HG02885 (cell line): ENCODE measurements around the gene RCCD1.
A peak's percentile ranks its signal among the peaks of the same experiment; 100 is the strongest.
"Not testable (repeated sequence)": the region's sequence is repeated elsewhere in the genome, so short reads cannot be mapped to it uniquely, and the experiment has no call there.

Experiments used
- ATAC-seq: cut with Tn5 transposase; IDR thresholded peaks from one replicate; pipeline ENCODE4 v1.9.1; 2021; ENCODE audit warnings: mild to moderate bottlenecking; ENCODE audit not compliant: unreplicated experiment, poor library complexity

Gene RCCD1

DNA sequence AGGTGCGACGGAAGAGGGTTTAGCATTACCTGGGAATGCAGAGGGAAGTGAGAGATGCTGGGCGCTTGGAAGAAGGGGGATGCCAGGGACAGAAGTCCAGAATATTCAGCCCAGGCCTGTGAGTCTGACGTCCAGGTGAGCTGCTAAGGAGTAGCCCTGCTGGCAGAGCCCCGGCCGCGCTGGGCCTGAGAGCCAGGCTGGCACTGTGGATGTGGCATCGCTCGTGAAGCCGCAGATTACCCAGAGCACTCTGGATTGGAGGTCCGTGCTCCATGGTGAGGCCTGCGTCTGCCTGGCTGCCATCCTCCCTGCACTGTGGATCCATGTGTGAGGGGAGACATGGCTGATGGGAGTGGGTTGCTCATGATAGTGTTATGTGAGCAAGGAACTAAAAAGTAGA, 37.1 kb upstream of the RCCD1 start:
- no peak for ATAC-seq

DNA sequence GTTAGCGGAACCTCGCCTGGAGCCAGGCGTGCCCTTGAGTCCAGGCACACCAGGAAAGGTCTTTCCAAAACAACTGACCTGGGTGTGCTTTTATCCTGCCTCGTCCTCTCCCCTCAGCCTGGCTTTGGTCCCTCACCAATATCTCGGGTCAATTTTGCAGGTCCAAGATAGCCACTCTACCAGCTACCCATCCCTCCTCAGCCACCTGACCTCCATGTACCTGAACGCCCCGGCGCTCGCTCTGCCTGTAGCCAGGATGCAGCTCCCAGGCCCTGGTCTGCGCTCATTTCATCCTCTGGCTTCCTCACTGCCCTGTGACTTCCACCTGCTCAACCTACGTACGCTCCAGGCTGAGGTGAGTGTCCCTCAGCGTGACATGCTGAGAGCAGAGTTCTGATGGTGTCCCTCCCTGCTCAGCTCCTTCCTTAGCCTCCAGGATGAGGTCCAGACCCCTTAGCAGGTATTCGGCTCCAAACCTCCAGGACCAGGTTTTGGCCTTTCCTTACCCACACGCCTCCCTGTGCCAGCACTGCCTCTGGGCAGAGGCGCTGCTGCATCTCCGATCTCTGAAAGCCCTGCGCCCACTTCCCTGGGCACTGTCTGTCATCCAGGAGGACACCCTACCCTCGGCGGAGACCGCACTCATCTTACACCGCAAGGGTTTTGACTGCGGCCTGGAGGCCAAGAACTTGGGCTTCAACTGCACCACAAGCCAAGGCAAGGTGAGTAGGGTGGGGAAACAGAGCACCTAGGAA, 36.5 kb upstream of the RCCD1 start:
- ATAC-seq, result no peak

DNA sequence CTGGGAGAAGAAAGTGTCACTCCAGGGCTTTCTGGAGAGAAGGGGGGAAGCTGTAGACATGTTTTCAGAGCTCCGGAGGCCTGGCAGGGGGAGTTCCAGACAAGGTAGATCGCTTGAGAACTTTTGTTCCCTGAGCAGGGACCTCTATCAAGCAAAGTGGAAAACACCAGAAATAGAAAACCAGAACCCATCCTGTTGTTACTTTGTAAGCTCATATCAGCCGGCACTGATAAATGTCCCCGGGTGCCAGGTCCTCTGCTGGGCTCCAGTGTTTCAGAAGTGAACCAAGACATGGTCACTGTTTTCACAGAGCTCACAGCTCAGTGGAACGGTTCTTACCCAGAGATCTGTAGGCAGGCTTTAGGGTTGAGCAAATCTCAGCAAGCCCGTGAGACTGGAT, 35.8 kb upstream of the RCCD1 start:
- ATAC-seq, result no peak

- no peak for ATAC-seq
These were observed 32.8 kb upstream of the RCCD1 start for GRCh38 chr15:90921887-90922286.

DNA sequence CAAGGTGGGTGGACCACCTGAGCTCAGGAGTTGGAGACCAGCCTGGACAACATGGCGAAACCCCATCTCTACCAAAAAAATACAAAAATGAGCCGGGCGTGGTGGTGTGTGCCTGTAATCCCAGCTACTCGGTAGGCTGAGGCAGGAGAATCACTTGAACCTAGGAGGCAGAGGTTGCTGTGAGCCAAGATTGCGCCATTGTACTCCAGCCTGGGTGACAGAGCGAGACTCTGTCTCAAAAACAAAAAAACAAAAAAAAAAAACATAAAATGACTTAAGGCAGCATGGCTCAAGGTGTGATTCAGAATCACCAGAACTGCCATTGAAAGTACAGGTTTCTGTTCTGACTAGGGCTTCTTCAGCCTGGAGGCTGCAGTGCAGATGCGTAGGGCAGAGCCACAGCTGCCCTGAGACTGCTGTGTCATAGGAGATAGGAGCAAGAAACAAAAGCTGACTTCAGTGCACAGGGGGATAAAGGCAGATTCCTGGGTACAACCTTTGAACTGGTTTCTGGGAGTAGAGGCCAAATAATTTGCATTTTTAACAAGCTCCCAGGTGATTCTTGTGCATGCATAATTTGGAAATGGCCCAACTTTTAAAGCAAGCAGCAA, 31.9 kb upstream of the RCCD1 start:
- peak; percentile 73 for ATAC-seq

DNA sequence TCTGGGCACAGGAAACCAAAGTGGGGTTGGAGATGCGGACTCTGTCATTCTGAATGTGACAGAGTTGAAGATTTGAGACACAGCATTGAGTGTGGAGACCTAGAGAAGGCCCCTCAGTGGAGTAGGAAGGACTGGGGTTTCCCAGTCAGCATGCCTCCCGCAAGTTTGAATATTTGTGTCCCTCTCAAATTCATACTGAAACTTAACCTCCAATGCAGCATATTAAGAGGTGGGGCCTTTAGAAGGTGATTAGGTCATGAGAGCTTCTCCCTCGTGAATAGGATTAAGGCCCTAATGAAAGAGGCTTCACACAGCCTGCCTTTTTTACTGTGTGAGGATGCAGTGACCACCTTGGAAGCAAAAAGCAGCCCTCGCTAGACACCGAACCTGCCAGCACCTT, 30.3 kb upstream of the RCCD1 start:
- peak; percentile 84 for ATAC-seq

GRCh38 chr15:90926766-90927165, 27.9 kb upstream of the RCCD1 start:
- ATAC-seq, result not testable (repeated sequence)

GRCh38 chr15:90928106-90928505, 26.6 kb upstream of the RCCD1 start:
- not testable (repeated sequence) for ATAC-seq

DNA sequence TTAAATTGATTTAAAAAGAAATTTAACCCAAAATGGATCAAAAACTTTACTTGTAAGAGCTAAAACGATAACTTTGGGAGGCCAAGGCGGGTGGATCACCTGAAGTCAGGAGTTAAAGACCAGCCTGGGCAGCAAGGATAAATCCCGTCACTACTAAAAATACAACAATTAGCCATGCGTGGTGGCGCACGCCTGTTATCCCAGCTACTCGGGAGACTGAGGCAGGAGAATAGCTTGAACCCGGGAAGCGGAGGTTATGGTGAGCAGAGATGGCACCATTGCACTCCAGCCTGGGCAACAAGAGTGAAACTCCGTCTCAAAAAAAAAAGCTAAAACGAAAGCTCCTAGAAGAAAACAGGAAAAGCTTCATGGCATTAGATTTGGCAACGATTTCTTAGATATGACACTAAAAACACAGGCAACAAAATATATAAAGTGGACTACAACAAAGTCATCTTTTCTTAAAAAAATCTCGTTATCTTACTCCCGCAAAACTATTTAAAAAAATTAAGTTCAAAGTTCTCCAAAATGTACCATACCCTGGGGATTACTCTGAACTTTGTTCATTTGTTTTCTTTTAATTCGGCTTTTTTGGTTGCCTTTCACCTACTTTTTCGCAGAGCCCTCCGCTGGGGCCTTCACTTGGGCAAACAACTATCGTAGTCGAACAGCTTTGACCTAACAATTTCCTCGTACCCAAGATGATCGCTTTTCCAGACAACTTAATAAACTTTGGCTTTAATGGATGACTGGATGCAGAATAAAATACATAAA, 25.3 kb upstream of the RCCD1 start:
- ATAC-seq, result no peak

- ATAC-seq, result no peak
These were observed 23.7 kb upstream of the RCCD1 start for GRCh38 chr15:90930861-90931574.

DNA sequence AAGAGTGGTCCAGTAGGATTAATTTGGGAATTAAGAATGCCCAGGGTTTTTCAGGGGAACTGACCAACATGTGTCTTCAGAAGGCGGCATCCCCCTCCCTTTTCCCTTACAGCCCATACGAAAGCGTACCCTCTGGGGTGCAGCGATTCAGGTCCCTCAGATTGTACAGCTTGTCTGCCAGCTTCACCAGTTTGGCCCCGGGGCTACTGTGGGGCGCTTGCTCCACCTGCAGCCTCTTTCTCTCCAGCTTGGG, 23.2 kb upstream of the RCCD1 start:
- ATAC-seq, result no peak

DNA sequence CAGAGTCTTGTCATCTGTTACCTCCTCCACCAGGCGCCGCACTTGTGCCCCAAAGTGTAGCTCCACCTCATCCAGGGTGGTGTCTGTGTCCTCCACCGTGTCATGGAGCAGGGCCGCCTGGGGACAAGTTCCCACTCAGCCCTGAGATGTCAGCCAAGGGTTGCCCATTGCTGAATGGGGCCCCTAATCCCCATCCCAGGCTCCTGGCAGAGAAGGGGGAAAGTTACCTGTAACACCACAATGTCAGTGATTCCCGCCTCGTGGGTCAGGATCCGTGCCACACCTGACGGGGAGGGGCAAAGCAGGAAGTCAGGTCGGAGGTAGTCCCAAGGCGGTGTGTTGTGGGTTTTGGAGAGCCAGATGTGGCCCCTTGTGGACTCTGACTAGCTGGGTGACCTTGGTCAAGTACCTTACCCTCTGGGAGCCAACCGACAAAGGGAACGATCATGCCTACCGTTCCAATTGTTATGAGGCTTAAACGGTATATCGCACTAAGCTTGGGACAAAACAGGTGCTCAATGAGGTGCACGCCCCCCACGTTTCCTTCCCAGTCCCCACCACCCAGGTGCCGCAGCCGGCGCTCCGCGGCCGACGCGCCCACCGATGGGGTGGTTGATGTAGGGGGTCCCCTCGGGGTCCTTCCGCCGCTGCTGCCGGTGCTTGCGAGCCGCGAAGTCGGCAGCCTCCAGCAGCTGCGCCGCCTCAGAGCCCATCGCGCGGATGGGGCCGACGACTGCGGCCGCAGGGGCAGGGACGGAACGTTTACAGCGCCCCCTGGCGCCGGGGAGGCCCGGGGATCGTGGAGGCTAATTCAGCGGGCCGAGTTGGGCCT, 22.6 kb upstream of the RCCD1 start, which contains the start of gene HDDC3:
HDDC3 (minus strand) TSS at position 722 of the 832 bp plus-strand sequence; CDS start at position 713, 9 bp downstream.
- ATAC-seq, result peak; percentile 48

GRCh38 chr15:90932660-90932991, 22.1 kb upstream of the RCCD1 start:
- ATAC-seq, result no peak

- no peak for ATAC-seq
These were observed 21.4 kb upstream of the RCCD1 start for GRCh38 chr15:90933301-90933700.

- peak; percentile 34 for ATAC-seq
These were observed 20.3 kb upstream of the RCCD1 start for GRCh38 chr15:90934256-90934948.

GRCh38 chr15:90934949-90935751, 19.5 kb upstream of the RCCD1 start, which contains the start of gene UNC45A:
Gene UNC45A, plus strand, starts transcription at chr15:90935285. Its CDS starts 40 bp downstream, at chr15:90935325.
- peak; percentile 71 for ATAC-seq

GRCh38 chr15:90936823-90937222, 17.9 kb upstream of the RCCD1 start:
- no peak for ATAC-seq

DNA sequence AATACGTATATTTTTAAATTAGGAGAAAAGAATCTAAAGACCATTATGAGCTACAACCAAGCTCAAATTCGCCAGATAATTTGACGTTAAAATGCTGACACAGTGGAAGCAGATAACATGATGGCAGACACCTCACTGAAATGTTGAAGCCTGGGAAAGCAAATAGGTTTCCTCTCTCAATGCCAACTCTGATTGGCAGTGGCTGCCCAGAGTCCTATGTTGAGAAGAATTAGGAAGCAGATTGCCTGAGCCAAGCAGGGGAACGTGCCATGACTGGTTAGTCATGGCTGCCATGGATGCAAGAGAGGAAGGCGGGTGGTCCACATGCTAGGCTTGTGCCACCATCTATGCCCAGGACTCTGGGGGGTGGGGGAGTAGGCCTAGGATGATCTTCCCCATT, 16.4 kb upstream of the RCCD1 start:
- no peak for ATAC-seq

DNA sequence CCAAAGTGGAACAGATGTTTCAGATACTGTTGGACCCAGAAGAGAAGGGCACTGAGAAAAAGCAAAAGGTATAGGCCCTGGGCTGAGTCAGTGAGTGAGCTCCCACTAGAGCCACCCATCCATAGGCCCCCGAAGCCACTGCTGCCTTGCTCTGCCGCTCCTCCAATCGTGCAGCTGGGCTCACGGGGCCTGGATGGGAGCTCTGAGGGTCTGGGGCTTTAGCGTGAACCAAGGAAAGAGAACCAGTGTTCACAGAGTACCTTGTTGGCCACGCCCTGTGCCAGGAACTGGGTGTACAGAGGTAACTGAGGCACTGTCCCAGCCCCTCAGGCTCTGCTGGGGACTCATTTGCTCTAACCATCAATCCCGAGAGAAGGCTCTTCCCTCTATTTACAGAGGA, 14.9 kb upstream of the RCCD1 start:
- no peak for ATAC-seq
